SK-N-SH (cell line): ENCODE results near the gene PHLPP2. TPM values are rescaled to one million over a fixed set of nuclear protein-coding genes. Genes with fewer than 3 reads are reported as not detected.

Source experiments
- CTCF ChIA-PET: fragments of 300-600, 350-600 bp; formaldehyde crosslinking; extraction: SDS; loops from one replicate; lab custom pipeline; 2021; lab: Yijun Ruan, JAX
- POLR2A ChIA-PET: fragments of 350-600 bp; sonication (Branson Sonifier 250); formaldehyde crosslinking; extraction: SDS; loops from one replicate; lab custom pipeline; 2020; ENCODE audit warnings: antibody characterized with exemption, inconsistent platforms; lab: Yijun Ruan, JAX
- DNase-seq: peaks from one replicate; pipeline ENCODE4 v3.0.0; 2012
- H2AFZ ChIP-seq: fragments of 200-600 bp; sonication (generic); 2 replicates; pipeline ENCODE4 v1.8.1; 2016; ENCODE audit warnings: antibody characterized with exemption, mild to moderate bottlenecking, low read depth
- H3F3A ChIP-seq: fragments of 200-600 bp; sonication (generic); replicated peaks from 2 replicates; pipeline ENCODE3; 2016; ENCODE audit warnings: antibody characterized with exemption, mild to moderate bottlenecking; ENCODE audit not compliant: insufficient read depth
- H3K27ac ChIP-seq, 2 experiments: fragments of 200-500 bp in 1 of 2; fragments of 200-600 bp in 1 of 2; sonication (Bioruptor generic) in 1 of 2; sonication (generic), shearing (Covaris generic) in 1 of 2; 2 replicates each; pipeline versions ENCODE4 v1.5.1 to v1.6.1; 2014 to 2016; ENCODE audit warnings: low read depth in 2 of 2, inconsistent platforms in 1 of 2, low read length in 1 of 2, mild to moderate bottlenecking in 1 of 2, mixed read lengths in 1 of 2
- H3K27me3 ChIP-seq: fragments of 200-600 bp; sonication (generic), shearing (Covaris generic); 2 replicates; pipeline ENCODE4 v1.6.1; 2016; ENCODE audit warnings: mixed run types; ENCODE audit not compliant: insufficient read depth
- H3K36me3 ChIP-seq, 2 experiments: fragments of 200-500 bp in 1 of 2; fragments of 200-600 bp in 1 of 2; sonication (Bioruptor generic) in 1 of 2; sonication (generic) in 1 of 2; replicated peaks in 1 of 2; 2 replicates each; pipeline versions ENCODE3 to v1.5.1; 2014 to 2016; ENCODE audit warnings: low read length in 1 of 2, mild to moderate bottlenecking in 1 of 2; ENCODE audit not compliant: insufficient read depth in 2 of 2, control insufficient read depth in 1 of 2
- H3K4me1 ChIP-seq, 2 experiments: fragments of 200-500 bp in 1 of 2; fragments of 200-600 bp in 1 of 2; sonication (Bioruptor generic) in 1 of 2; sonication (generic), shearing (Covaris generic) in 1 of 2; 2 replicates each; pipeline versions ENCODE4 v1.5.1 to v1.6.1; 2014 to 2016; ENCODE audit warnings: low read depth in 1 of 2, low read length in 1 of 2, mixed run types in 1 of 2; ENCODE audit not compliant: insufficient read depth in 2 of 2, control insufficient read depth in 1 of 2
- H3K4me2 ChIP-seq: fragments of 200-600 bp; sonication (generic), shearing (Covaris generic); 2 replicates; pipeline ENCODE4 v1.6.1; 2017; ENCODE audit warnings: mixed run types
- H3K4me3 ChIP-seq, 2 experiments: fragments of 200-500 bp in 1 of 2; fragments of 200-600 bp in 1 of 2; sonication (Bioruptor generic) in 1 of 2; sonication (generic), shearing (Covaris generic) in 1 of 2; 2 replicates each; pipeline versions ENCODE4 v1.5.1 to v1.8.1; 2014 to 2016; ENCODE audit warnings: low read depth in 2 of 2, inconsistent platforms in 1 of 2, low read length in 1 of 2, mild to moderate bottlenecking in 1 of 2, mixed read lengths in 1 of 2, moderate library complexity in 1 of 2
- H3K79me2 ChIP-seq: fragments of 200-600 bp; sonication (generic); 2 replicates; pipeline ENCODE4 v1.8.1; 2017; ENCODE audit warnings: mild to moderate bottlenecking; ENCODE audit not compliant: insufficient read depth
- H3K9ac ChIP-seq: fragments of 200-600 bp; sonication (generic); 2 replicates; pipeline ENCODE4 v1.6.1; 2017; ENCODE audit warnings: mixed run types
- H3K9me2 ChIP-seq: fragments of 200-600 bp; sonication (generic); 2 replicates; pipeline ENCODE4 v1.6.1; 2017; ENCODE audit warnings: mixed run types
- H3K9me3 ChIP-seq: fragments of 200-600 bp; sonication (generic); 2 replicates; pipeline ENCODE4 v1.6.1; 2017; ENCODE audit warnings: mixed run types, mild to moderate bottlenecking, moderate library complexity
- H4K20me1 ChIP-seq: fragments of 200-600 bp; sonication (generic); 2 replicates; pipeline ENCODE4 v1.6.1; 2017; ENCODE audit warnings: mild to moderate bottlenecking, mixed run types; ENCODE audit not compliant: insufficient read depth
- FOSL2 ChIP-seq: IDR thresholded peaks from 2 replicates; pipeline ENCODE4 v1.4.0; 2012; ENCODE audit warnings: low read depth, mild to moderate bottlenecking, moderate library complexity, borderline replicate concordance
- IRF3 ChIP-seq: fragments of 150-350 bp; IDR thresholded peaks from 2 replicates; pipeline ENCODE4 v1.6.1; 2016; ENCODE audit warnings: mild to moderate bottlenecking, low read depth, low read length
- JUND ChIP-seq: IDR thresholded peaks from 2 replicates; pipeline ENCODE4 v1.4.0; 2012
- MAX ChIP-seq: IDR thresholded peaks from 2 replicates; pipeline ENCODE4 v1.4.0; 2012; ENCODE audit warnings: low read depth
- MXI1 ChIP-seq: IDR thresholded peaks from 2 replicates; pipeline ENCODE4 v1.6.1; 2012; ENCODE audit warnings: mild to moderate bottlenecking, low read depth, low read length, improper control_type of control experiment
- NFIC ChIP-seq: IDR thresholded peaks from 2 replicates; pipeline ENCODE4 v1.4.0; 2012; ENCODE audit warnings: borderline replicate concordance
- PBX3 ChIP-seq: IDR thresholded peaks from 2 replicates; pipeline ENCODE4; 2012
- POLR2AphosphoS5 ChIP-seq: IDR thresholded peaks from 2 replicates; pipeline ENCODE4 v1.6.1; 2012; ENCODE audit warnings: low read depth, low read length
- RAD21 ChIP-seq: IDR thresholded peaks from 2 replicates; pipeline ENCODE4 v1.6.1; 2012; ENCODE audit warnings: mild to moderate bottlenecking, low read length
- REST ChIP-seq: IDR thresholded peaks from 2 replicates; pipeline ENCODE4 v1.6.1; 2012; ENCODE audit warnings: mild to moderate bottlenecking, low read depth, low read length, moderate library complexity
- RXRA ChIP-seq: IDR thresholded peaks from 2 replicates; pipeline ENCODE4 v1.4.0; 2012; ENCODE audit warnings: low read depth, mild to moderate bottlenecking, borderline replicate concordance
- SIN3A ChIP-seq: IDR thresholded peaks from 2 replicates; pipeline ENCODE4 v1.6.1; 2012; ENCODE audit warnings: low read depth, mild to moderate bottlenecking, low read length, moderate library complexity, borderline replicate concordance
- SMC3 ChIP-seq: IDR thresholded peaks from 2 replicates; pipeline ENCODE4 v1.6.1; 2012; ENCODE audit warnings: low read depth, low read length, improper control_type of control experiment
- TAF1 ChIP-seq: IDR thresholded peaks from 2 replicates; pipeline ENCODE4 v1.6.1; 2012; ENCODE audit warnings: low read depth, mild to moderate bottlenecking, low read length, moderate library complexity, borderline replicate concordance
- USF1 ChIP-seq: IDR thresholded peaks from 2 replicates; pipeline ENCODE4 v1.4.0; 2012; ENCODE audit warnings: low read depth, borderline replicate concordance
- ZBTB33 ChIP-seq: IDR thresholded peaks from 2 replicates; pipeline ENCODE4 v1.4.0; 2012; ENCODE audit warnings: low read depth, borderline replicate concordance
- WGBS: methylation state at CpG from one replicate; pipeline ENCODE4 v1.1.6; 2017; ENCODE audit warnings: low lambda C conversion rate; 5-methylcytosine and 5-hydroxymethylcytosine counted together
- polyA plus RNA-seq, 3 experiments: library from polyadenylated mRNA; depleted of rRNA; stranded (reverse); fragments of >200 nt; gene quantifications; 2 replicates each; pipeline ENCODE4 v1.2.3, GENCODE V29; 2012

PHLPP2 gene
- polyA plus RNA-seq, 1 of the 3 experiments (the other 2 are of a cell fraction): 5.5 TPM

GRCh38 chr16:71681360-71681759 lies 43.1 kb downstream of the PHLPP2 start:
- Histone ChIP-seq H3K27me3 (no peaks in the 10 kb centered on the region), H3F3A (no peaks in the 10 kb centered on the region), H4K20me1 (no peaks in the 10 kb centered on the region), H3K9ac (no peak overlapping the region), H3K4me2 (no peak overlapping the region), H3K36me3 (peaks cover 40 to 63% of the 10 kb centered on the region in 2 experiments), H3K4me1 (no peaks in the 10 kb centered on the region), H3K27ac (no peak overlapping the region), H3K79me2 (no peaks in the 10 kb centered on the region; the same call in 1 of the 2 replicates), H2AFZ (no peak overlapping the region), H3K9me2 (no peaks in the 10 kb centered on the region), H3K9me3 (no peaks in the 10 kb centered on the region), H3K4me3 (no peak overlapping the region)
- 88% methylated on average over 2 of the region's 2 CpGs for WGBS
- DNase-seq: no peak
- no peak for TF ChIP-seq MXI1
- ChIA-PET POLR2A (no interaction called here), CTCF (no interaction called here)

- CTCF ChIA-PET: interaction anchor here (0.6 kb wide), 1 partner anchor 791 kb away, joined by 3 read pairs; no protein-coding TSS in a partner anchor
- no peaks in the 10 kb centered on the region for H4K20me1 ChIP-seq
- no peak overlapping the region for H3K4me2 ChIP-seq
- H3K4me1 ChIP-seq: no peaks in the 10 kb centered on the region
- H3F3A ChIP-seq: no peaks in the 10 kb centered on the region
- POLR2A ChIA-PET: no interaction called here
- WGBS: 86% methylated on average over 5 of the region's 5 CpGs
- no peaks in the 10 kb centered on the region; the same call in 1 of the 2 replicates for H3K79me2 ChIP-seq
- H3K9ac ChIP-seq: no peak overlapping the region
- no peak for TF ChIP-seq MXI1
- no peak for TF ChIP-seq MAX
- no peak for TF ChIP-seq ZBTB33
- no peak for TF ChIP-seq RAD21
- no peak for TF ChIP-seq JUND
- no peak for TF ChIP-seq SMC3
- TF ChIP-seq USF1: no peak
- no peak for TF ChIP-seq FOSL2
- no peak for TF ChIP-seq IRF3
- TF ChIP-seq SIN3A: no peak
- TF ChIP-seq TAF1: no peak
- no peak for TF ChIP-seq PBX3
- no peak for TF ChIP-seq NFIC
- no peak for TF ChIP-seq REST
- no peak for TF ChIP-seq POLR2AphosphoS5
- TF ChIP-seq RXRA: no peak
- no peak overlapping the region for H3K4me3 ChIP-seq
- no peaks in the 10 kb centered on the region for H3K9me3 ChIP-seq
- DNase-seq: no peak
- no peaks in the 10 kb centered on the region for H3K27me3 ChIP-seq
- H2AFZ ChIP-seq: no peak overlapping the region
- no peak overlapping the region for H3K27ac ChIP-seq
- H3K9me2 ChIP-seq: no peaks in the 10 kb centered on the region
- peaks cover 34 to 66% of the 10 kb centered on the region in 2 experiments for H3K36me3 ChIP-seq
Observed at GRCh38 chr16:71676236-71676635, 48.3 kb downstream of the PHLPP2 start.
